Astrocyte (in vitro differentiated cells and primary cell): ENCODE results near the gene PLEKHM3. TPM values are rescaled to one million over a fixed set of nuclear protein-coding genes. Genes with fewer than 3 reads are reported as not detected.

ENCODE experiments used
- DNase-seq: peaks from one replicate; pipeline ENCODE4 v3.0.0-alpha.2; 2010; ENCODE audit warnings: low read depth
- FAIRE-seq: peaks from 2 replicates; lab custom pipeline; 2011; peaks lifted over from hg19 to GRCh38; lab: Jason Lieb, UNC
- H2AFZ ChIP-seq: 2 replicates; pipeline ENCODE4 v1.6.0; 2012; ENCODE audit warnings: low read depth, low read length, inconsistent platforms
- H3K27ac ChIP-seq: 2 replicates; pipeline ENCODE4 v1.5.1; 2011; ENCODE audit warnings: low read depth, low read length, inconsistent platforms
- H3K27me3 ChIP-seq: 2 replicates; pipeline ENCODE4 v1.6.0; 2011; ENCODE audit warnings: low read length, inconsistent platforms; ENCODE audit not compliant: insufficient read depth
- H3K36me3 ChIP-seq: 2 replicates; pipeline ENCODE4 v1.5.1; 2011; ENCODE audit warnings: low read length, inconsistent platforms; ENCODE audit not compliant: insufficient read depth
- H3K4me1 ChIP-seq: 2 replicates; pipeline ENCODE4 v1.5.1; 2011; ENCODE audit warnings: low read length, inconsistent platforms; ENCODE audit not compliant: insufficient read depth
- H3K4me2 ChIP-seq: 2 replicates; pipeline ENCODE4 v1.6.0; 2012; ENCODE audit warnings: low read length, inconsistent platforms
- H3K4me3 ChIP-seq: 2 replicates; pipeline ENCODE4 v1.5.1; 2011; ENCODE audit warnings: low read depth, mild to moderate bottlenecking, low read length, inconsistent platforms; ENCODE audit not compliant: insufficient read depth
- H3K79me2 ChIP-seq: 2 replicates; pipeline ENCODE4 v1.6.0; 2012; ENCODE audit warnings: mild to moderate bottlenecking, low read length, inconsistent platforms; ENCODE audit not compliant: insufficient read depth
- H3K9ac ChIP-seq: 2 replicates; pipeline ENCODE4 v1.6.0; 2012; ENCODE audit warnings: mild to moderate bottlenecking, low read length, inconsistent platforms
- H3K9me3 ChIP-seq: 2 replicates; pipeline ENCODE4 v1.5.1; 2012; ENCODE audit warnings: low read depth, mild to moderate bottlenecking, low read length, inconsistent platforms; ENCODE audit not compliant: insufficient read depth
- H4K20me1 ChIP-seq: 2 replicates; pipeline ENCODE4 v1.6.0; 2012; ENCODE audit warnings: low read length, inconsistent platforms; ENCODE audit not compliant: insufficient read depth
- H3K27ac Mint-ChIP-seq: one replicate; pipeline ENCODE4 v1.8.0; 2021; ENCODE audit warnings: mild to moderate bottlenecking, mixed read lengths; ENCODE audit not compliant: unreplicated experiment
- H3K27me3 Mint-ChIP-seq: one replicate; pipeline ENCODE4 v1.8.0; 2021; ENCODE audit warnings: low read depth, mixed read lengths; ENCODE audit not compliant: unreplicated experiment
- H3K36me3 Mint-ChIP-seq: one replicate; pipeline ENCODE4 v1.8.0; 2021; ENCODE audit warnings: low read depth, mixed read lengths; ENCODE audit not compliant: unreplicated experiment
- H3K4me1 Mint-ChIP-seq: one replicate; pipeline ENCODE4 v1.8.0; 2021; ENCODE audit warnings: low read depth, mixed read lengths; ENCODE audit not compliant: unreplicated experiment
- H3K4me3 Mint-ChIP-seq: one replicate; pipeline ENCODE4 v1.8.0; 2021; ENCODE audit warnings: mild to moderate bottlenecking, moderate library complexity, mixed read lengths; ENCODE audit not compliant: unreplicated experiment
- H3K9me3 Mint-ChIP-seq: one replicate; pipeline ENCODE4 v1.8.0; 2021; ENCODE audit warnings: mild to moderate bottlenecking, mixed read lengths; ENCODE audit not compliant: unreplicated experiment
- CTCF ChIP-seq: IDR thresholded peaks from 2 replicates; pipeline ENCODE4 v1.5.1; 2011; ENCODE audit warnings: low read depth, mild to moderate bottlenecking, inconsistent platforms, low read length, moderate library complexity; ENCODE audit not compliant: insufficient read depth
- EZH2 ChIP-seq: IDR thresholded peaks from 2 replicates; pipeline ENCODE4 v1.6.1; 2012; ENCODE audit warnings: mild to moderate bottlenecking, low read length, inconsistent platforms; ENCODE audit not compliant: insufficient read depth
- total RNA-seq: library from RNA; stranded (reverse); gene quantifications from 2 replicates; pipeline ENCODE4 v1.2.1, GENCODE V29; 2021

The PLEKHM3 gene
- total RNA-seq, 1 donor from 2014 or later: 9.1 TPM

DNA sequence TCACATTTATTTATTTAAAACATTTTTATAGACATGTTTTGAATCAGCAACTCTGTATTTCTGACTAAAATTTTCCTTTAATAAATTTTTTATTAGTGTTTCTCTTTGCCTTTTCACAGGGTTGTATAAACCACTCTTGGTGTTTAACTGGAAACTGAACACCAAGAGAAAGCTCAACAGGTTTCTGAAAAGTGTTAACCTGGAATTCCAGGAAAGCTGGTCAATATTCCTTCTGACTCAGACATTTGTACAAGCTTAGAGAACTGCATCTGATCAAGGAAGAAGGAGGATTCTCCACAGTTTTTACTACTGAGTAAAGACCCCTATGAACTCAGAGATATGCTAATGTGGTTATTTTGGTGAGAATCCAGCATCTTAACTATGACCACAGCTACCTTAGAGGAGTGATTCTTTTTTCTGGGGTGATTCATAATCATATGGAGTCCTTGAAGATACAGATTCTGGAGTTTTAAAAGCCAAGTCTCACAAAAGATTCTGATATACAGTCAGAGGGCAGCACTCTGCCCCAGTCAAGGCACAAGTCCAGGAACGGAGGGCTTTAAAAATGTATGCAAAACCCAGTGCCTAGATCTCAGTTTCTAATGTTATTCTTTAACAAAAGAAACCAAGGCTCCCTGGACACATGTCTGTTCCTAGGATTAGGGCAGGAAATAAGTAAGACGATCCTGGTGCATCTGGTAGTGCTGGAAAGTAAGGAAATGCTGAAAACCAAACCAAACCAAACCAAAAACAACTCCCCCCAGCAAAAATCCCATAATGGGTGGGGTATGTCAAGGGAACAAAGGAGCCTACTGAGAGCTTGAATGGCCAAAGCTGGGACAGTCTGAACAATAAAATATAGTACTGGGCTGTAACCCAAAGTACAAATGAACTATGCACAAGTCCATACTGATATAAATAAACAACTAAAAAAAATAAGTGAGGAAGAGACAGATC, 170.6 kb downstream of the PLEKHM3 start:
- H3K4me2 ChIP-seq: peak overlapping the region; percentile 56
- H3K4me1 ChIP-seq: peaks cover 11% of the 10 kb centered on the region
- Mint-ChIP-seq H3K4me3 (no peak overlapping the region), H3K9me3 (no peaks in the 10 kb centered on the region), H3K27ac (peak overlapping the region; percentile 75), H3K4me1 (peaks cover 14% of the 10 kb centered on the region), H3K36me3 (no peaks in the 10 kb centered on the region), H3K27me3 (no peaks in the 10 kb centered on the region)
- H3K4me3 ChIP-seq: no peak overlapping the region
- H3K79me2 ChIP-seq: no peaks in the 10 kb centered on the region
- H3K27ac ChIP-seq: peak overlapping the region; percentile 86
- no peaks in the 10 kb centered on the region for H3K36me3 ChIP-seq
- H2AFZ ChIP-seq: peak overlapping the region; percentile 3
- no peaks in the 10 kb centered on the region for H3K27me3 ChIP-seq
- peak; percentile 79 for FAIRE-seq
- peak overlapping the region; percentile 66 for H3K9ac ChIP-seq
- no peaks in the 10 kb centered on the region for H3K9me3 ChIP-seq
- DNase-seq: peak; percentile 94
- TF ChIP-seq EZH2: no peak
- no peak for TF ChIP-seq CTCF
- H4K20me1 ChIP-seq: no peaks in the 10 kb centered on the region

GRCh38 chr2:207852791-207853190, 172.5 kb downstream of the PLEKHM3 start:
- Mint-ChIP-seq H3K27me3 (no peaks in the 10 kb centered on the region), H3K36me3 (no peaks in the 10 kb centered on the region), H3K27ac (no peak overlapping the region), H3K4me3 (no peak overlapping the region), H3K4me1 (peaks cover 20% of the 10 kb centered on the region), H3K9me3 (no peaks in the 10 kb centered on the region)
- Histone ChIP-seq H3K36me3 (no peaks in the 10 kb centered on the region), H3K27me3 (no peaks in the 10 kb centered on the region), H3K27ac (no peak overlapping the region), H4K20me1 (no peaks in the 10 kb centered on the region), H3K4me3 (no peak overlapping the region), H3K79me2 (no peaks in the 10 kb centered on the region), H3K4me1 (peaks cover 16% of the 10 kb centered on the region), H3K9me3 (no peaks in the 10 kb centered on the region), H2AFZ (no peak overlapping the region), H3K4me2 (no peak overlapping the region), H3K9ac (no peak overlapping the region)
- DNase-seq (no peak), FAIRE-seq (no peak)
- TF ChIP-seq CTCF: no peak
- TF ChIP-seq EZH2: no peak

GRCh38 chr2:207849443-207849842, 175.9 kb downstream of the PLEKHM3 start:
- FAIRE-seq: no peak
- H3K27ac Mint-ChIP-seq: no peak overlapping the region

More at GRCh38 chr2:207849443-207849842, 175.9 kb downstream of the PLEKHM3 start:
- no peak overlapping the region for H3K4me2 ChIP-seq
- Mint-ChIP-seq H3K9me3 (no peaks in the 10 kb centered on the region), H3K4me1 (peaks cover 14% of the 10 kb centered on the region), H3K27me3 (no peaks in the 10 kb centered on the region), H3K4me3 (no peak overlapping the region), H3K36me3 (no peaks in the 10 kb centered on the region)
- H2AFZ ChIP-seq: no peak overlapping the region
- H3K4me1 ChIP-seq: peaks cover 17% of the 10 kb centered on the region
- no peak overlapping the region for H3K27ac ChIP-seq
- TF ChIP-seq EZH2: no peak
- TF ChIP-seq CTCF: no peak
- no peaks in the 10 kb centered on the region for H3K9me3 ChIP-seq
- no peak overlapping the region for H3K4me3 ChIP-seq
- no peaks in the 10 kb centered on the region for H4K20me1 ChIP-seq
- H3K27me3 ChIP-seq: no peaks in the 10 kb centered on the region
- H3K36me3 ChIP-seq: no peaks in the 10 kb centered on the region
- no peaks in the 10 kb centered on the region for H3K79me2 ChIP-seq
- no peak for DNase-seq
- H3K9ac ChIP-seq: no peak overlapping the region
